Endothelial cell of umbilical vein (primary cell): ENCODE measurements around the gene RNU5D-1. TPM values are rescaled to one million over a fixed set of nuclear protein-coding genes. Genes with fewer than 3 reads are reported as not detected.

Source experiments
- BruUV-seq: library from RNA; stranded (reverse); fragments of 400-500 nt; replicated peaks from 2 replicates; lab custom pipeline; 2021; lab: Mats Ljungman, UMichigan
- CTCF ChIA-PET: fragments of 300-600, 350-600 bp; sonication (Branson Sonifier 250); formaldehyde crosslinking; loops from one replicate; lab custom pipeline; 2021; ENCODE audit warnings: antibody characterized with exemption, inconsistent platforms; lab: Charles Lee
- POLR2A ChIA-PET: fragments of 300-600, 350-600 bp; sonication (Branson Sonifier 250); formaldehyde crosslinking; loops from one replicate; lab custom pipeline; 2021; ENCODE audit warnings: antibody characterized with exemption, inconsistent platforms; lab: Charles Lee
- DNase-seq: peaks from one replicate; pipeline ENCODE4 v3.0.0-alpha.2; 2011; ENCODE audit warnings: low read depth, low spot score
- FAIRE-seq: peaks from 2 replicates; lab custom pipeline; 2011; peaks lifted over from hg19 to GRCh38; lab: Jason Lieb, UNC
- H2AFZ ChIP-seq: 2 replicates; pipeline ENCODE4 v1.6.0; 2012; ENCODE audit warnings: low read depth, low read length, control low read depth, inconsistent platforms
- H3K27ac ChIP-seq: 2 replicates; pipeline ENCODE4 v1.5.1; 2011; ENCODE audit warnings: low read depth, mild to moderate bottlenecking, control low read depth, low read length, moderate library complexity; ENCODE audit not compliant: insufficient read depth
- H3K27me3 ChIP-seq, 2 experiments: 2 replicates each; pipeline versions ENCODE4 v1.6.0 to v1.6.1; 2011; ENCODE audit warnings: low read length in 2 of 2, mixed read lengths in 1 of 2; ENCODE audit not compliant: control insufficient read depth in 2 of 2, insufficient read depth in 2 of 2
- H3K36me3 ChIP-seq, 2 experiments: 2 replicates in 1 of 2; 3 replicates in 1 of 2; pipeline ENCODE4 v1.5.1; 2011; ENCODE audit warnings: low read length in 2 of 2, mild to moderate bottlenecking in 1 of 2, moderate library complexity in 1 of 2; ENCODE audit not compliant: control insufficient read depth in 2 of 2, insufficient read depth in 2 of 2; ENCODE audit errors: extremely low read depth in 1 of 2
- H3K4me1 ChIP-seq: 3 replicates; pipeline ENCODE4 v1.5.1; 2011; ENCODE audit warnings: mild to moderate bottlenecking, low read length; ENCODE audit not compliant: control insufficient read depth, insufficient read depth; ENCODE audit errors: extremely low read depth
- H3K4me2 ChIP-seq: 2 replicates; pipeline ENCODE4 v1.6.1; 2011; ENCODE audit warnings: low read length, control low read depth, mixed read lengths; ENCODE audit not compliant: insufficient read depth
- H3K4me3 ChIP-seq, 3 experiments: fragments of 200-600 bp in 1 of 3; sonication (generic), shearing (Covaris generic) in 1 of 3; replicated peaks in 1 of 3; 2 replicates each; pipeline ENCODE4 v1.5.1; 2011 to 2016; ENCODE audit warnings: control low read depth in 3 of 3, low read length in 3 of 3, mild to moderate bottlenecking in 2 of 3, inconsistent platforms in 1 of 3, low read depth in 1 of 3, moderate library complexity in 1 of 3; ENCODE audit not compliant: insufficient read depth in 1 of 3
- H3K79me2 ChIP-seq: 2 replicates; pipeline ENCODE4 v1.6.0; 2012; ENCODE audit warnings: low read length, inconsistent platforms; ENCODE audit not compliant: control insufficient read depth, insufficient read depth
- H3K9ac ChIP-seq: replicated peaks from 2 replicates; pipeline ENCODE3; 2011; ENCODE audit warnings: low read length, control low read depth; ENCODE audit not compliant: insufficient read depth; ENCODE audit errors: extremely low read depth
- H3K9me1 ChIP-seq: replicated peaks from 3 replicates; pipeline ENCODE4 v1.6.0; 2011; ENCODE audit warnings: mild to moderate bottlenecking, low read length; ENCODE audit not compliant: control insufficient read depth, insufficient read depth; ENCODE audit errors: extremely low read depth
- H3K9me3 ChIP-seq: replicated peaks from 2 replicates; pipeline ENCODE4 v1.5.1; 2012; ENCODE audit warnings: low read length, inconsistent platforms; ENCODE audit not compliant: control insufficient read depth, insufficient read depth
- H4K20me1 ChIP-seq: replicated peaks from 2 replicates; pipeline ENCODE3; 2011; ENCODE audit warnings: mild to moderate bottlenecking, low read length; ENCODE audit not compliant: control insufficient read depth, insufficient read depth; ENCODE audit errors: extremely low read depth
- EZH2 ChIP-seq: IDR thresholded peaks from 2 replicates; pipeline ENCODE4 v1.6.1; 2012; ENCODE audit warnings: borderline replicate concordance, low read depth, mild to moderate bottlenecking, moderate library complexity, low read length, inconsistent platforms; ENCODE audit not compliant: severe bottlenecking
- FOS ChIP-seq: IDR thresholded peaks from 2 replicates; pipeline ENCODE4 v1.6.1; 2011; ENCODE audit warnings: mild to moderate bottlenecking, low read length, moderate library complexity, borderline replicate concordance; ENCODE audit not compliant: insufficient read depth
- GATA2 ChIP-seq: IDR thresholded peaks from 2 replicates; pipeline ENCODE4 v1.7.0; 2011; ENCODE audit warnings: low read depth, mild to moderate bottlenecking, moderate library complexity, mixed read lengths, low read length; ENCODE audit not compliant: insufficient read length, insufficient read depth
- JUN ChIP-seq: IDR thresholded peaks from 2 replicates; pipeline ENCODE4 v1.6.1; 2011; ENCODE audit warnings: borderline replicate concordance, low read depth; ENCODE audit not compliant: insufficient read length, insufficient read depth
- MYC ChIP-seq: IDR thresholded peaks from one replicate; pipeline ENCODE4 v1.6.1; 2011; ENCODE audit warnings: mild to moderate bottlenecking, low read depth, low read length
- POLR2A ChIP-seq: IDR thresholded peaks from 2 replicates; pipeline ENCODE4 v1.6.1; 2012; ENCODE audit warnings: low read depth, mild to moderate bottlenecking, control low read depth, low read length
- POLR2AphosphoS5 ChIP-seq: IDR thresholded peaks from 2 replicates; pipeline ENCODE4 v1.6.1; 2012; ENCODE audit warnings: low read depth, mild to moderate bottlenecking, control low read depth, low read length, moderate library complexity; ENCODE audit not compliant: insufficient read depth
- dilution Hi-C: fragments of 300-500 bp; cut with MboI; formaldehyde crosslinking; loops from one replicate; pipeline ENCODE4 v1.15.0; 2019; ENCODE audit warnings: low sequenced_read_pairs; ENCODE audit not compliant: extremely low pct_ligation_motif_present
- intact Hi-C: fragments of 100-400 bp; cut with micrococcal nuclease; formaldehyde crosslinking; loops from one replicate; pipeline ENCODE4 v1.10.0; 2022
- polyA plus RNA-seq, 4 experiments: library from polyadenylated mRNA; depleted of rRNA in 3 of 4; stranded (reverse) in 3 of 4; unstranded in 1 of 4; fragments of >200 nt; gene quantifications; 2 replicates each; pipeline versions ENCODE4 v1.2.1 to v1.2.3, GENCODE V29; 2011 to 2012; ENCODE audit warnings: missing spikeins in 1 of 4
- total RNA-seq: library from RNA; stranded (reverse); gene quantifications from 2 replicates; pipeline ENCODE4 v1.2.3, GENCODE V29; 2021
- TF ChIP-seq, protein P1 (sequence below), 2 donors: IDR thresholded peaks; 1 replicate in 1 of 2; 2 replicates in 1 of 2; pipeline ENCODE4 v1.5.1; 2011; ENCODE audit warnings: low read length in 2 of 2, mild to moderate bottlenecking in 2 of 2, moderate library complexity in 2 of 2, control low read depth in 1 of 2, inconsistent platforms in 1 of 2, low read depth in 1 of 2; ENCODE audit not compliant: insufficient read depth in 1 of 2; ENCODE audit errors: extremely low read depth in 1 of 2
- TF ChIP-seq, protein P2 (sequence below): IDR thresholded peaks from 2 replicates; pipeline ENCODE4 v1.6.1; 2011; ENCODE audit not compliant: insufficient read depth, insufficient read length

RNU5D-1 gene
- total and polyA plus RNA-seq, 2 donors (not counting 3 experiments of a cell fraction or from before 2014, with no cell fraction given) = not detected

DNA sequence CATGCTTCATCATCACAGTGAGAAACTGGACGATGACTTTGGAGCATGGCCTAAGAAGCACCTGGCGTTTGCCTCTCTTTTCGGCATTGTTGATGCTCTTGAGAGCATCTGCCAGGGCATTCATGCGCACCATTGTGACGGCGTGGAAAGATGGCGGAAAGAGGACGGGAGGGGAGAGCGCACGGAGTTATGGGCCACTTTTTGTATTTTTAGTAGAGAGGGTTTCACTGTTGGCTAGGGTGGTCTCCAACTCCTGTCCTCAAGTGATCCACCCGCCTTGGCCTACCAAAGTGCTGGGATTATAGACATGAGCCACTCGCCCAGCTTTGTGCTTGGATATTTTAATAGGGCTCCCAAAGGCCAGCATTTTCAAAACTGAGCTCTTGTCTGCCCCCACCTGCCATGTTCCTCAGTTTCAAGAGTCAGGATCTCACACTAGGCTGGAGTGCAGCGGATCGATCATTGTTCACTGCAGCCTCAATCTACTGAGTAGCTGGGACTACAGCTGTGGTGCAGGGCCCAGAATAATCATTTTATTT lies 49.7 kb upstream of the RNU5D-1 start:
- TF ChIP-seq POLR2AphosphoS5 (peak; percentile 18), POLR2A (no peak), JUN (no peak)
- H4K20me1 ChIP-seq = no peaks in the 10 kb centered on the region
- H3K27ac ChIP-seq = no peak overlapping the region
- BruUV-seq = no TSS peak
- H3K4me2 ChIP-seq = no peak overlapping the region
- CTCF ChIA-PET = interaction anchor here (2.6 kb wide), 1 partner anchor 51 kb away, joined by 8 read pairs; the partner anchor contains the start of gene RNU5D-1
- POLR2A ChIA-PET = interaction anchor here (0.8 kb wide), 1 partner anchor 50 kb away, joined by 3 read pairs; the partner anchor contains the start of gene RNU5D-1
- H3K36me3 ChIP-seq = peaks cover 17 to 22% of the 10 kb centered on the region in 2 experiments
- DNase-seq = no peak
- H3K27me3 ChIP-seq = no peaks in the 10 kb centered on the region
- H3K9me3 ChIP-seq = no peaks in the 10 kb centered on the region
- no peak overlapping the region for H2AFZ ChIP-seq
- H3K4me3 ChIP-seq = no peak overlapping the region
- no peak overlapping the region for H3K9ac ChIP-seq
- peaks cover 35% of the 10 kb centered on the region for H3K79me2 ChIP-seq
- H3K4me1 ChIP-seq = peaks cover 17% of the 10 kb centered on the region
- no peak for FAIRE-seq
- dilution Hi-C loops = no loop called here
- H3K9me1 ChIP-seq = no peaks in the 10 kb centered on the region
- intact Hi-C loops = no loop called here

DNA sequence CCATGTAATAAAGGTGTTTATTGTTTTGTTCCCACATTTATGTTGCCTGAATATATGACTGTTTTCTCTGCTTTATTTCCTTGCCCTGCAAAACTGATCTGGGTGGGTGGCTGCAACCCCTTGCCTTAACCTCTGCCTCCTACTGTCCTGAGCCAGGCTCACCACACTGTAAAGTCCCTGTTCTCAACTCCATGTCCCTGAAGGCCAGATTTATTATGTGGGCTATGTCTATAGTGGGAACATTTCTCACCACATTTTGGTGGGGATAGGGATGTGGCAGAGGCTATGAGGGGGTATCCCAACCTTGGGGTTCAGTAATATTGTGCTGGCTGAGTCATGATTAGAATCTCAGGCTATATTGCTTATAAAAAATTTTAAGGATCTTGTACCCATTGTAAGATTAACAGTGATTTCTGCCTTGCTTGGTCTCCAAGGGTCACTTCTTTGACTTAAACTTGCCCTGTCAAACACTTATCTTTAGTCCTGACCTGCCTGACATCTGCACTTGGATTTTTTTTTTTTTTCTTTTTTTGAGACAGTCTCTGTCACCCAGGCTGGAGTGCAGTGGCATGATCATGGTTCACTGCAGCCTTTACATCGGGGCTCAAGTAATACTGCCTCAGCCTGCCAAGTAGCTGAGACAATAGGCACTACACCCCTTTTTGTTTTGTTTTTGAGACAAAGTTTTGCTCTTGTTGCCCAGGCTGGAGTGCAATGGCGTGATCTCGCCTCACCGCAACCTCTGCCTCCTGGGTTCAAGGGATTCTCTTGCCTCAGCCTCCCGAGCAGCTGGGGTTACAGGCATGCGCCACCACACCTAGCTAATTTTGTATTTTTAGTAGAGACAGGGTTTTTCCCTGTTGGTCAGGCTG lies 48.0 kb upstream of the RNU5D-1 start:
- Histone ChIP-seq H3K36me3 (peaks cover 17 to 22% of the 10 kb centered on the region in 2 experiments), H3K4me1 (peaks cover 16% of the 10 kb centered on the region), H3K27ac (no peak overlapping the region), H3K9me1 (no peaks in the 10 kb centered on the region), H4K20me1 (no peaks in the 10 kb centered on the region), H3K9me3 (no peaks in the 10 kb centered on the region), H3K4me3 (no peak overlapping the region), H2AFZ (no peak overlapping the region), H3K79me2 (peaks cover 40% of the 10 kb centered on the region), H3K27me3 (no peaks in the 10 kb centered on the region), H3K9ac (no peak overlapping the region), H3K4me2 (no peak overlapping the region)
- intact Hi-C loops (no loop called here), dilution Hi-C loops (no loop called here)
- no peak for DNase-seq
- TF ChIP-seq POLR2AphosphoS5 = no peak
- no peak for TF ChIP-seq FOS
- TF ChIP-seq, protein P1, sequence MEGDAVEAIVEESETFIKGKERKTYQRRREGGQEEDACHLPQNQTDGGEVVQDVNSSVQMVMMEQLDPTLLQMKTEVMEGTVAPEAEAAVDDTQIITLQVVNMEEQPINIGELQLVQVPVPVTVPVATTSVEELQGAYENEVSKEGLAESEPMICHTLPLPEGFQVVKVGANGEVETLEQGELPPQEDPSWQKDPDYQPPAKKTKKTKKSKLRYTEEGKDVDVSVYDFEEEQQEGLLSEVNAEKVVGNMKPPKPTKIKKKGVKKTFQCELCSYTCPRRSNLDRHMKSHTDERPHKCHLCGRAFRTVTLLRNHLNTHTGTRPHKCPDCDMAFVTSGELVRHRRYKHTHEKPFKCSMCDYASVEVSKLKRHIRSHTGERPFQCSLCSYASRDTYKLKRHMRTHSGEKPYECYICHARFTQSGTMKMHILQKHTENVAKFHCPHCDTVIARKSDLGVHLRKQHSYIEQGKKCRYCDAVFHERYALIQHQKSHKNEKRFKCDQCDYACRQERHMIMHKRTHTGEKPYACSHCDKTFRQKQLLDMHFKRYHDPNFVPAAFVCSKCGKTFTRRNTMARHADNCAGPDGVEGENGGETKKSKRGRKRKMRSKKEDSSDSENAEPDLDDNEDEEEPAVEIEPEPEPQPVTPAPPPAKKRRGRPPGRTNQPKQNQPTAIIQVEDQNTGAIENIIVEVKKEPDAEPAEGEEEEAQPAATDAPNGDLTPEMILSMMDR (IDR thresholded peaks at IDR 0.05; ENCODE audit: extremely low read depth in 1 of 2, insufficient read depth in 1 of 2, low read depth in 1 of 2, low read length in 2 of 2) = no peak
- TF ChIP-seq MYC = no peak
- no peak for TF ChIP-seq EZH2
- no peak for TF ChIP-seq POLR2A
- no peak for TF ChIP-seq JUN
- TF ChIP-seq GATA2 = no peak
- TF ChIP-seq, protein P2, sequence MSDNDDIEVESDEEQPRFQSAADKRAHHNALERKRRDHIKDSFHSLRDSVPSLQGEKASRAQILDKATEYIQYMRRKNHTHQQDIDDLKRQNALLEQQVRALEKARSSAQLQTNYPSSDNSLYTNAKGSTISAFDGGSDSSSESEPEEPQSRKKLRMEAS = no peak
- no peak for FAIRE-seq
- CTCF ChIA-PET = interaction anchor here (2.6 kb wide), 1 partner anchor 49 kb away, joined by 8 read pairs; the partner anchor contains the start of gene RNU5D-1
- POLR2A ChIA-PET = interaction anchor here (0.6 kb wide), 1 partner anchor 20 kb away, joined by 3 read pairs; no protein-coding TSS in a partner anchor
- no TSS peak for BruUV-seq
